Measurements from ENCODE around the gene FRMD4A. TPM values are rescaled to one million over a fixed set of nuclear protein-coding genes. Genes with fewer than 3 reads are reported as not detected.

FRMD4A gene
- total and polyA plus RNA-seq, 5 experiments from 2014 or later, result 0.02 to 0.80 (median 0.31) TPM; not detected in 2

GRCh38 chr10:13858709-13859108 is 472.0 kb downstream of the FRMD4A start:
- Mint-ChIP-seq H3K4me3 (no peak overlapping the region), H3K27me3 (peaks cover 0 to 16% (median 3%) of the 10 kb centered on the region in 5 donors), H3K36me3 (no peaks in the 10 kb centered on the region), H3K4me1 (peaks cover 11 to 21% (median 18%) of the 10 kb centered on the region in 4 donors), H3K9me3 (no peaks in the 10 kb centered on the region), H3K27ac (peak overlapping the region in 2 of 10 donors; percentile 22 to 26)
- ATAC-seq (no peak), DNase-seq (no peak)
- POLR2A ChIA-PET, result no interaction called here

GRCh38 chr10:13857451-13857850 is 473.3 kb downstream of the FRMD4A start:
- DNase-seq, result no peak
- H3K4me3 Mint-ChIP-seq, result no peak overlapping the region
- no peak for ATAC-seq
- no peaks in the 10 kb centered on the region for H3K36me3 Mint-ChIP-seq
- H3K27me3 Mint-ChIP-seq, result peaks cover 0 to 19% (median 5%) of the 10 kb centered on the region in 5 donors
- H3K27ac Mint-ChIP-seq, result no peak overlapping the region
- POLR2A ChIA-PET, result no interaction called here
- H3K9me3 Mint-ChIP-seq, result no peaks in the 10 kb centered on the region
- peaks cover 7 to 13% (median 12%) of the 10 kb centered on the region in 4 donors for H3K4me1 Mint-ChIP-seq

DNA sequence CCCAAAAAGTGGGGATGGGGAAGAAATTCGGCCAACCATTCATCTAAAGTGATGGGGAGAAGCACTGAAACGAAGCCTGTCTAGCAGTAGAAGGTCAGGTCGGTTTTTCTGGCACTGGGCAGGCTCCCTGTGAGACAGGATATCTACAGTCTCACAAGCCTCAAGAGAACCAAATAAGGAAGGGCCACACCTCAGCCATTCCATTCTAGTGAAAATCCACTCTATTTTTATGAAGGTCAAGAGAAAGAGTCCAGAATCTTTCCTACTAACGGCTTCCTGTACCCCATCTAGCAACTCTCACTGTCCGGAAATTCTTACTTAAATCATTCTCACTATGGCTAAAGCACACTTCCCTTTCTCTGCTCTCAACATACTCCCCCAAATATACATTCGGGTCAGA is 476.9 kb downstream of the FRMD4A start:
- Mint-ChIP-seq H3K27ac (peak overlapping the region in 1 of 10 donors; percentile 62), H3K36me3 (no peaks in the 10 kb centered on the region), H3K9me3 (no peaks in the 10 kb centered on the region), H3K4me3 (no peak overlapping the region), H3K27me3 (peaks cover 0 to 19% (median 5%) of the 10 kb centered on the region in 5 donors), H3K4me1 (peaks cover 0 to 5% (median 4%) of the 10 kb centered on the region in 4 donors)
- DNase-seq, result no peak
- POLR2A ChIA-PET, result no interaction called here
- ATAC-seq, result no peak

DNA sequence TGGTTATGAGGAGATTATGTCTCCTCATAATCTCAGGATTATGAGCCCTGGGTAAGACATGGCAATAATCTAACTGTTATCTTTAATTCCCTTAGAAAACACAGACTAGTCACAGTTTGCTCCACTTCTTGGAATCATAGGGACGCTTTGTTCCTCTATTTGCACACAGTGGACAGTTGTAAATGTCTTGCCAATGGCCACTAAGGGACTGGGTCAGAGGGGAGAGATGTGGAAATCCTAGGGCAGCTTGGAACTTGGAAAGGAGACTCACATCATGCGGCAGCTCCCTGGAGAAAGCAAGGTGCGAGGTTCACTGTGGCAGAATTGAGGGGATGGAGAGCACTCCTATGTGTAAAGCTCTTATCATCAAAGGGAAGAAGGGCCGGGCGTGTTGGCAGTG is 477.9 kb downstream of the FRMD4A start:
- Mint-ChIP-seq H3K4me3 (no peak overlapping the region), H3K4me1 (peaks cover 3 to 9% (median 5%) of the 10 kb centered on the region in 4 donors), H3K27ac (peak overlapping the region in 1 of 10 donors; percentile 72), H3K9me3 (no peaks in the 10 kb centered on the region), H3K27me3 (peaks cover 2 to 22% (median 12%) of the 10 kb centered on the region in 5 donors), H3K36me3 (no peaks in the 10 kb centered on the region)
- POLR2A ChIA-PET, result no interaction called here
- DNase-seq, result no peak
- no peak for ATAC-seq

DNA sequence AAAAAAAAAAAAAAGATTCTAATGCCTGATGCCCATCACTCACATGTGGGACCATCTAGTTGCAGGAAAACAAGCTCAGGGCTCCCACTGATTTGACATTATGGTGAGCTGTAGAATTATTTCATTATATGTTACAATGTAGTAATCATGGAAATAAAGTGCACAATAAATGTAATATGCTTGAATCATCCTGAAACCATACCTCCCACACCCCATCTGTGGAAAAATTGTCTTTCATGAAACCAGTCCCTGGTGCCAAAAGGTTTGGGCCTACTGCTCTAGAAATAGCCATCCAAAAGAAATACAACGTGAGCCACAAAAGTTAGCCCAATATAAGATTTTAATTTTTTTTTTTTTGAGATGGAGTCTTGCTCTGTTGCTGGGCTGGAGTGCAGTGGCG is 478.8 kb downstream of the FRMD4A start:
- H3K9me3 Mint-ChIP-seq, result no peaks in the 10 kb centered on the region
- no peak overlapping the region for H3K27ac Mint-ChIP-seq
- peaks cover 3 to 28% (median 21%) of the 10 kb centered on the region in 5 donors for H3K27me3 Mint-ChIP-seq
- no peak overlapping the region for H3K4me3 Mint-ChIP-seq
- no peaks in the 10 kb centered on the region for H3K36me3 Mint-ChIP-seq
- peaks cover 8 to 17% (median 14%) of the 10 kb centered on the region in 4 donors for H3K4me1 Mint-ChIP-seq
- POLR2A ChIA-PET, result no interaction called here
- no peak for DNase-seq
- ATAC-seq, result no peak

DNA sequence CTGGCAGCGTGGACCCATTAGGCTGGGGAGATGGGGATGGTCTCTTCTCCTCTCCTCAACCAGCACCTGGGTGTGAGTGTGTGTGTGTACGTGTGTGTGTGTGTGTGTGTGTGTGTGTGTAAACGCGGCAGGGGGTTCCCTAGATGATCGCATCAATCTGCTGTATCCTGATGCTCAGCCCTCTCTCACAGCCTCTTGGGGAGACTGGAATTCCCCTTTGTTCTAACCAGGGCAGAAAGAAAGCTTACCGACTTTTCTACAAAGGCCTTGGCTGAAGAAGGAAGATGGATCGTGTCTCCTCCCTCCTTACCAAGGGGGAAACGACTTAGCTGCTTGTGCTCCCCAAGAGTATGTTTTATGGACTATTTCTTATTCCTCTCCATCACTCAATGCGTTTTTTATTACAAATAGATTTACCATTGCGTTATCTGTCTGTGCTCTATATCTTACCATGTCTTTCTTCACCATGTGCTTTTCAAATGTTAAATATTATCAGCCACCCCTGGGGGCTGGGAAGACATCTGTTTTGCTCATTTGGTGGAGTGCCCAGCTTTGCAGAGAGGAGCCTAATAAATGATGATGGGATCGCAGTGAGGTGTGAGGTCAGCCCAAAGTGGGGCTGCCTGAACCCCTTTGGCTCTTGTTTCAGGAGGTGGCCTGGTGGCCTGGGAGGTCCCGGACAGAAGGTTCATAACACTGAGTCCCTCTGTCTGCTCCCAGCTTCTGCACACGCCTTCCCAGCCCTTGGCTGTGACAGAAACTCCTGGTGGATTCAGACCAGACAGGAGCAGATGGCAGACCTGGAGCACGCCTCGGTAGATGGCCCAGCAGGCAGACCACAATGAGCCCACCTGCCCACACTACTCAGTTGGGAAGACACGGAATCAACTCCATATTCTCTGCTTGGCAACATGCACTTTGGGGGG is 481.9 kb downstream of the FRMD4A start:
- no peak overlapping the region for H3K27ac Mint-ChIP-seq

GRCh38 chr10:13847201-13847631 is 483.5 kb downstream of the FRMD4A start:
- DNase-seq (no peak), ATAC-seq (no peak)
- Mint-ChIP-seq H3K27ac (peak overlapping the region in 2 of 10 donors; percentile 21 to 81), H3K4me3 (no peak overlapping the region), H3K36me3 (no peaks in the 10 kb centered on the region), H3K27me3 (peaks cover 7 to 38% (median 18%) of the 10 kb centered on the region in 5 donors), H3K9me3 (peaks cover 0 to 2% (median 0%) of the 10 kb centered on the region in 9 donors), H3K4me1 (peaks cover 9 to 21% (median 16%) of the 10 kb centered on the region in 4 donors)
- POLR2A ChIA-PET, result no interaction called here

More for the DNA sequence above, 481.9 kb downstream of the FRMD4A start:
- DNase-seq, result no peak
- H3K4me1 Mint-ChIP-seq, result peaks cover 12 to 21% (median 17%) of the 10 kb centered on the region in 4 donors
- H3K36me3 Mint-ChIP-seq, result no peaks in the 10 kb centered on the region
- ATAC-seq, result no peak
- POLR2A ChIA-PET, result no interaction called here
- H3K4me3 Mint-ChIP-seq, result no peak overlapping the region
- no peaks in the 10 kb centered on the region for H3K9me3 Mint-ChIP-seq
- peaks cover 8 to 38% (median 21%) of the 10 kb centered on the region in 5 donors for H3K27me3 Mint-ChIP-seq

DNA sequence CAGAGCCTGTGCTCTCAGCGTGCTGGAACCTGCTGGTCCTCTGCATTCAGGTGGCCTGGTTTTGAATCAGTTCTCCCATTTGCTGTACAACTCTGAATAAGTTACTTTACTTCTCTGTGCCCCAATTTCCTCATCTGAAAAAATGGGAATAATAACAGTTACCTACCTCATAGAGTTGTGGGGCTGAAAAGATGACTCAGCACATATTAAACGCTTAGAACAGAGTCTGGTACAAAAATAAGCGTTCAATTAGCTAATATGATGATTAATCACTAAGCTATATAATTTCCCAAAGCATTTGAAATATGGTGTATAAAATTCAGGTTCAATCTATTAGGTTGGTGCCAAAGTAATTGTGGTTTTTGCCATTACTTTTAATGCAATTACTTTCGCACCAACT is 484.8 kb downstream of the FRMD4A start:
- ATAC-seq, result no peak
- DNase-seq, result no peak
- Mint-ChIP-seq H3K27ac (no peak overlapping the region), H3K9me3 (peaks cover 0 to 15% (median 0%) of the 10 kb centered on the region in 9 donors), H3K27me3 (peaks cover 7 to 38% (median 18%) of the 10 kb centered on the region in 5 donors), H3K36me3 (peaks cover 0 to 6% (median 4%) of the 10 kb centered on the region in 3 donors), H3K4me3 (no peak overlapping the region), H3K4me1 (peaks cover 9 to 21% (median 16%) of the 10 kb centered on the region in 4 donors)
- POLR2A ChIA-PET, result no interaction called here

DNA sequence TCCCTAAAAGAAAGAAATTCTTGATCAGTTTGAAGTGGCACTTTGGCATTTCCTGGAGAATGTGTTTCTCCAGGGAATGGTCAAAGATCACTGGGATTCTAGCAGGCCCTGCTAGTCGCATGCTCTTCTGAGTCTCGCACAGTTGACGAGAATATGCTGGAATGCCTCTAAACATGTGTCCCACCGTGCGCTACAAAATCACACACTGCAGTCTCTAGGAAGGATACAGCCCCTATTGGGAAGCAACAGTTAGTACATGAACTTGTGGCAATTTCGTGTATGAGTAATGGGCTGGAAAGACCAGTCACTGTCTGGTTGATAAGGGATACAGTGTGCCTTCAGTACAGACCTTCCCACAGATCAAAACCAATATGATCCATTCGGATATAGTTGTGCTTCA is 486.1 kb downstream of the FRMD4A start:
- POLR2A ChIA-PET, result no interaction called here
- Mint-ChIP-seq H3K27ac (no peak overlapping the region), H3K36me3 (peaks cover 0 to 6% (median 4%) of the 10 kb centered on the region in 3 donors), H3K4me1 (peaks cover 9 to 21% (median 16%) of the 10 kb centered on the region in 4 donors), H3K9me3 (peaks cover 0 to 17% (median 0%) of the 10 kb centered on the region in 9 donors), H3K4me3 (no peak overlapping the region), H3K27me3 (peaks cover 7 to 38% (median 18%) of the 10 kb centered on the region in 5 donors)
- ATAC-seq, result no peak
- DNase-seq, result no peak

DNA sequence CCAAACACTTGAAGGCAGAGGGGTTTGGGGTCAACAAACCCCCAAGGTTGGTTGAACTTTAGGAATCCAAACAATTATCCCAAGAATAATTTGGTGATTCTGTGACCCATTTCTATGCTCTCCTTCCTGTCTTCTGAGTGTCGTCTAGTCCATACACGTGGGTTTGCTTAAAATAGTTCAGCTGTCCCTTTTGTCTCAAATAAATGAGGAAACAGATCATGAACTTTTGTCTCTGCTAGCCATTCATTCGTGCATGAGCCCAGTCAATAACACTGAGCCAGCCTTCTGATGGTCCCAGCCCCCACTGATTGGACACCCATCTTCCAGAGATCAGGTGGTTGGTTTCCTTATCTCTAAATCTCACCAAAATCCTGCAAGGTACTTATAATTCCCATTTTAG is 488.6 kb downstream of the FRMD4A start:
- H3K4me3 Mint-ChIP-seq, result no peak overlapping the region
- H3K36me3 Mint-ChIP-seq, result peaks cover 0 to 6% (median 4%) of the 10 kb centered on the region in 3 donors
- no peak overlapping the region for H3K27ac Mint-ChIP-seq
- peaks cover 6 to 9% (median 7%) of the 10 kb centered on the region in 4 donors for H3K4me1 Mint-ChIP-seq
- peaks cover 5 to 19% (median 7%) of the 10 kb centered on the region in 5 donors for H3K27me3 Mint-ChIP-seq
- POLR2A ChIA-PET, result no interaction called here
- DNase-seq (no peak), ATAC-seq (no peak)
- peaks cover 0 to 17% (median 0%) of the 10 kb centered on the region in 9 donors for H3K9me3 Mint-ChIP-seq

DNA sequence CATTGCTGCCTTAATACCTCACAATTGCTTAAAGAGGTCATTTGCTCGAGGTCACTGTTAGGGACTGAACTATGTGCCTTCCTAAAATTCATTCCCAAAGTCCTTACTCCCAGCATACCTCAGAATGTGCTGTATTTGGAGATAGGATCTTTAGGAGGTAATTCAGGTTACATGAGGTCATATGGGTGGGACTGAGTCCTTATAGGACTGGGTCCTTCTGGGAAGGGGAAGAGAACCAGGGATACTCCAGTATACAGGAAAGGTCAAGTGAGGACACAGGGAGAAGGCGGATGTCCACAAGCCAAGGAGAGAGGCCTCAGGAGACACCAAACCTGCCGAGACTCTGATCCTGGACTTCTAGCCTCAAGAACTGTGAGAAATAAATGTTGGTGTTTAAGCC is 490.7 kb downstream of the FRMD4A start:
- no peak overlapping the region for H3K4me3 Mint-ChIP-seq
- peaks cover 0 to 4% (median under 1%) of the 10 kb centered on the region in 5 donors for H3K27me3 Mint-ChIP-seq
- H3K36me3 Mint-ChIP-seq, result peaks cover 0 to 6% (median 4%) of the 10 kb centered on the region in 3 donors
- no peak for DNase-seq
- no peak overlapping the region for H3K27ac Mint-ChIP-seq
- peaks cover 0 to 4% (median 2%) of the 10 kb centered on the region in 4 donors for H3K4me1 Mint-ChIP-seq
- no peak for ATAC-seq
- H3K9me3 Mint-ChIP-seq, result peaks cover 0 to 17% (median 0%) of the 10 kb centered on the region in 9 donors
- POLR2A ChIA-PET, result no interaction called here

- Mint-ChIP-seq H3K9me3 (peaks cover 0 to 17% (median 0%) of the 10 kb centered on the region in 9 donors), H3K27me3 (peaks cover 0 to 3% (median 0%) of the 10 kb centered on the region in 5 donors), H3K27ac (no peak overlapping the region), H3K36me3 (peaks cover 0 to 6% (median 4%) of the 10 kb centered on the region in 3 donors), H3K4me1 (peaks cover 0 to 9% (median 4%) of the 10 kb centered on the region in 4 donors), H3K4me3 (no peak overlapping the region)
- no peak for ATAC-seq
- DNase-seq, result no peak
- POLR2A ChIA-PET, result no interaction called here
These were observed 491.2 kb downstream of the FRMD4A start for GRCh38 chr10:13839430-13839990.

- H3K4me3 Mint-ChIP-seq, result no peak overlapping the region
- H3K27me3 Mint-ChIP-seq, result peaks cover 0 to 2% (median 0%) of the 10 kb centered on the region in 5 donors
- POLR2A ChIA-PET, result no interaction called here
- H3K9me3 Mint-ChIP-seq, result peaks cover 0 to 17% (median 0%) of the 10 kb centered on the region in 9 donors
- ATAC-seq, result no peak
- H3K36me3 Mint-ChIP-seq, result peaks cover 0 to 6% (median 4%) of the 10 kb centered on the region in 3 donors
- H3K27ac Mint-ChIP-seq, result no peak overlapping the region
- DNase-seq, result no peak
- peaks cover 0 to 14% (median 5%) of the 10 kb centered on the region in 4 donors for H3K4me1 Mint-ChIP-seq
These were observed 491.7 kb downstream of the FRMD4A start for GRCh38 chr10:13839030-13839429.

Data from naive thymus-derived CD8-positive, alpha-beta T cell (primary cell).